Mesenteric fat pad (tissue), 1 donor: ENCODE measurements around the gene MYBBP1A. TPM values are rescaled to one million over a fixed set of nuclear protein-coding genes. Genes with fewer than 3 reads are reported as not detected.

Source experiments
- total RNA-seq: library from RNA; stranded (reverse); fragmentation: NEBNext Ultra II Directional; extraction: Animal tissue kit (Norgen Biotek cat#: 25700); gene quantifications from one replicate; pipeline ENCODE4 v1.2.1, GENCODE V29; 2021
- donor health status: DM: yes; HTN: yes; CAD: no.

The MYBBP1A gene
- total RNA-seq, 1 donor from 2014 or later, result 54.0 TPM

Other genes starting within 250 kb of the MYBBP1A start
- 57.6 TPM for gene UBE2G1, start 188.7 kb downstream of the MYBBP1A start, total RNA-seq
- not detected for gene SPNS3, start 121.4 kb downstream of the MYBBP1A start, total RNA-seq
- 18.6 TPM for gene SPNS2, start 56.5 kb downstream of the MYBBP1A start, total RNA-seq
- gene GGT6, start 5.2 kb upstream of the MYBBP1A start, total RNA-seq, result not detected
- gene SMTNL2, start 29.1 kb upstream of the MYBBP1A start, total RNA-seq, result 0.74 TPM
- gene ALOX15, start 86.3 kb upstream of the MYBBP1A start, total RNA-seq, result not detected
- 29.3 TPM for gene PELP1, start 148.8 kb upstream of the MYBBP1A start, total RNA-seq
- 131 TPM for gene ARRB2, start 155.2 kb upstream of the MYBBP1A start, total RNA-seq
- gene MED11, start 176.0 kb upstream of the MYBBP1A start, total RNA-seq, result 16.1 TPM
- 2.9 TPM for gene ZMYND15, start 184.4 kb upstream of the MYBBP1A start, total RNA-seq
- gene CXCL16, start 184.5 kb upstream of the MYBBP1A start, total RNA-seq, result 51.3 TPM
- gene TM4SF5, start 216.5 kb upstream of the MYBBP1A start, total RNA-seq, result not detected
- 6.9 TPM for gene VMO1, start 231.0 kb upstream of the MYBBP1A start, total RNA-seq
- not detected for gene GLTPD2, start 233.6 kb upstream of the MYBBP1A start, total RNA-seq
- gene PSMB6, start 240.8 kb upstream of the MYBBP1A start, total RNA-seq, result 109 TPM